ENCODE data around the gene ADIG.

Gene ADIG

GRCh38 chr20:38581013-38581412 is at the start of gene ADIG:
TSS of gene ADIG (plus strand) at chr20:38581197. CDS start at chr20:38581251, 54 bp downstream.
- DNase-seq (ENCODE audit: low read depth, low spot score) = no peak
- no peak within 1 kb of the TSS for H3K27ac ChIP-seq

- DNase-seq (ENCODE audit: low read depth, low spot score) = no peak
- no peak overlapping the region for H3K27ac ChIP-seq
Measured at GRCh38 chr20:38534756-38535155, 46.2 kb upstream of the ADIG start.

- peak overlapping the region; percentile 63 for H3K27ac ChIP-seq
- peak; percentile 54 for DNase-seq (ENCODE audit: low read depth, low spot score)
Measured at GRCh38 chr20:38536310-38536709, 44.7 kb upstream of the ADIG start.

- peak overlapping the region; percentile 63 for H3K27ac ChIP-seq
- DNase-seq (ENCODE audit: low read depth, low spot score) = no peak
Measured at GRCh38 chr20:38537176-38537575, 43.8 kb upstream of the ADIG start.

- H3K27ac ChIP-seq = no peak overlapping the region
- no peak for DNase-seq (ENCODE audit: low read depth, low spot score)
Measured at GRCh38 chr20:38538789-38539188, 42.2 kb upstream of the ADIG start.

GRCh38 chr20:38543014-38543906 is 37.7 kb upstream of the ADIG start:
- H3K27ac ChIP-seq = no peak overlapping the region
- DNase-seq (ENCODE audit: low read depth, low spot score) = no peak

- H3K27ac ChIP-seq = no peak overlapping the region
- DNase-seq (ENCODE audit: low read depth, low spot score) = no peak
Measured at GRCh38 chr20:38545771-38546170, 35.2 kb upstream of the ADIG start.

GRCh38 chr20:38547288-38548085 is 33.5 kb upstream of the ADIG start:
- DNase-seq (ENCODE audit: low read depth, low spot score) = no peak
- no peak overlapping the region for H3K27ac ChIP-seq

GRCh38 chr20:38548356-38549083 is 32.5 kb upstream of the ADIG start:
- no peak for DNase-seq (ENCODE audit: low read depth, low spot score)
- H3K27ac ChIP-seq = no peak overlapping the region

GRCh38 chr20:38550274-38550673 is 30.7 kb upstream of the ADIG start:
- DNase-seq (ENCODE audit: low read depth, low spot score) = no peak
- H3K27ac ChIP-seq = no peak overlapping the region

- H3K27ac ChIP-seq = no peak overlapping the region
- no peak for DNase-seq (ENCODE audit: low read depth, low spot score)
Measured at GRCh38 chr20:38551056-38551626, 29.9 kb upstream of the ADIG start.

GRCh38 chr20:38554986-38555385 is 26.0 kb upstream of the ADIG start:
- no peak overlapping the region for H3K27ac ChIP-seq
- DNase-seq (ENCODE audit: low read depth, low spot score) = no peak

- no peak overlapping the region for H3K27ac ChIP-seq
- no peak for DNase-seq (ENCODE audit: low read depth, low spot score)
Measured at GRCh38 chr20:38555395-38555794, 25.6 kb upstream of the ADIG start.

- no peak overlapping the region for H3K27ac ChIP-seq
- DNase-seq (ENCODE audit: low read depth, low spot score) = no peak
Measured at GRCh38 chr20:38557174-38557573, 23.8 kb upstream of the ADIG start.

- H3K27ac ChIP-seq = no peak overlapping the region
- DNase-seq (ENCODE audit: low read depth, low spot score) = no peak
Measured at GRCh38 chr20:38558596-38559360, 22.2 kb upstream of the ADIG start.

GRCh38 chr20:38559764-38560163 is 21.2 kb upstream of the ADIG start:
- DNase-seq (ENCODE audit: low read depth, low spot score) = no peak

GRCh38 chr20:38563802-38564431 is 17.1 kb upstream of the ADIG start:
- no peak for DNase-seq (ENCODE audit: low read depth, low spot score)
- H3K27ac ChIP-seq = no peak overlapping the region

More at GRCh38 chr20:38559764-38560163, 21.2 kb upstream of the ADIG start:
- H3K27ac ChIP-seq = no peak overlapping the region

- DNase-seq (ENCODE audit: low read depth, low spot score) = no peak
- no peak overlapping the region for H3K27ac ChIP-seq
Measured at GRCh38 chr20:38564680-38565079, 16.3 kb upstream of the ADIG start.

GRCh38 chr20:38566036-38566598 is 14.9 kb upstream of the ADIG start:
- H3K27ac ChIP-seq = no peak overlapping the region
- DNase-seq (ENCODE audit: low read depth, low spot score) = no peak
